Measurements from ENCODE around the gene MT1H.
"Not testable (repeated sequence)": the region's sequence is repeated elsewhere in the genome, so short reads cannot be mapped to it uniquely, and the experiment has no call there.

MT1H gene

DNA sequence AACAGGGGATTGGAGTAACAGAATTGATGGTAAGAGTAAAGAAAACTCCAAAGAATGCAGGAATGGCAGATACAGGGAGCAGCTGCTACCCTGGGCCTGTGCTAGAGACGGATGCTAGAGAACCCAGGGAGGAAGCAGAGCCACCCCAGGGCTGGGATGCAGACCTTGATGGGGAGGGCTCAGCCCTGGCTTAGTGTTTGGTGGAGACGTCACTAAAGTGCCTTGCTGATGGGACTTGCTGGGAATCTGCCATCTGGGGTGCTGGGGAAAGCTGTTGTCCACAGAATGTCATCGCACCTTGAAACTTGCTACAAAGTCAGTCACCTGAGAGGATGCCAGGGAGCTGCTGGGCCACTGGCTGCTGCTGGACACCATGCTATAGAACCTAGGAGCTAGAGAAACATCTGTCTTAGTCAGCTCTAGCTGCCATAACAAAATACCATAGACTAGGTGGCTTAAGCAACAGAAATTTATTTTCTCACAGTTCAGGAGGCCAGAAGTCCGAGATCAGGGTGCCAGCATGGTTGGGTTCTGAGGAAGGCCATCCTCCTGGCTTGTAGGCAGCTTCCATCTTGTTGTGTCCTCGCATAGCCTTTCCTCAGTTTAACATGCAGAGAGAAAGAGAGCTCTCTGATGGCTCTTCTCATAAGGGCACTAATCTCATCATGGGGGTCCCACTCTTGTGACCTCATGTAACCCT is 28.0 kb downstream of the MT1H start:
- Mint-ChIP-seq H3K9me3 (no peaks in the 10 kb centered on the region), H3K36me3 (no peaks in the 10 kb centered on the region), H3K4me1 (peaks cover 10% of the 10 kb centered on the region), H3K4me3 (no peak overlapping the region), H3K27me3 (peaks cover 27% of the 10 kb centered on the region), H3K27ac (no peak overlapping the region)
- DNase-seq: no peak
- CTCF ChIA-PET: interaction anchor here (0.6 to 1.6 kb wide), 2 partner anchors 121 to 184 kb away, joined by 3 to 10 read pairs; no protein-coding TSS in a partner anchor

DNA sequence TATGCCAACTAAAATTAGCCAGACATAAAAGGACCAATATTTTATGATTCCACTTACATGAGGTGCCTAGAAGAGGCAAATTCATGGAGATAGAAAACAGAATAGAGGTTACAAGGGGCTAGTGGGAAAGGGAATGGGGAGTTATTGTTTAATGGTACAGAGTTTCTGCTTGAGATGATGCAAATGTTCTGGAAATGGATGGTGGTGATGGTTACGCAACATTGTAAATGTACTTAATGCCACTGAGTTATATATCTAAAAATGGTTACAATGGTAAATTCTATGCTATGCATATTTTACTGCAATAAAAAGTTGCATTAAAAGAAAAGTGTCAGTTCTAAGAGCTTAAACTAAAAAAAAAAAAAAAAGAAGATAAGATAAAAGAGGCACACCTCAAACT is 30.6 kb downstream of the MT1H start:
- CTCF ChIA-PET: interaction anchor here (1.4 to 4.5 kb wide), 7 partner anchors 23 to 186 kb away, joined by 5 to 79 read pairs (median 15); no protein-coding TSS in a partner anchor
- Mint-ChIP-seq H3K27me3 (peaks cover 26% of the 10 kb centered on the region), H3K27ac (no peak overlapping the region)

DNA sequence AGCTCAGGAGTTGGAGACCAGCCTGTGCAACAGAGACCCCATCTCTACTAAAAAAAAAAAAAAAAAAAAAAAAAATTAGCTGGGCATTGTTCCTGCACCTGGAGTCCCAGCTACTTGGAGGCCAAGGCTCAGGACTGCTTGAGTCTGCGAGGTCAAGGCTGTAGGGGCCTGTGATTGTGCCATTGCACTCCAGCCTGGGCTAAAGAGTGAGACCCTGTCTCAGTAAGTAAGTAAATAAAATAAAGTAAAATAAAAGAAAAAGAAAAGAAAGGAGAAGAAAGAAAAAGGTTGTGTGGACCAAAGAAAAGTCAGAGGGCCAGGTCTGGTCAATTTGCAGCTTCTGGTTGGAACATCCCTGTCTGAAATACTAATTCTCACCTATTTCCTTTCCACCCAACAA is 31.0 kb downstream of the MT1H start:
- DNase-seq: no peak
- H3K9me3 Mint-ChIP-seq: no peaks in the 10 kb centered on the region
- no peaks in the 10 kb centered on the region for H3K36me3 Mint-ChIP-seq
- H3K4me1 Mint-ChIP-seq: peaks cover 10% of the 10 kb centered on the region
- H3K27ac Mint-ChIP-seq: no peak overlapping the region
- CTCF ChIA-PET: interaction anchor here (1.2 to 4.5 kb wide), 10 partner anchors 16 to 187 kb away, joined by 3 to 79 read pairs (median 14); no protein-coding TSS in a partner anchor
- H3K4me3 Mint-ChIP-seq: no peak overlapping the region
- H3K27me3 Mint-ChIP-seq: peaks cover 21% of the 10 kb centered on the region

More for the DNA sequence above, 30.6 kb downstream of the MT1H start:
- DNase-seq: no peak
- Mint-ChIP-seq H3K4me1 (peaks cover 10% of the 10 kb centered on the region), H3K9me3 (no peaks in the 10 kb centered on the region), H3K4me3 (no peak overlapping the region), H3K36me3 (no peaks in the 10 kb centered on the region)

DNA sequence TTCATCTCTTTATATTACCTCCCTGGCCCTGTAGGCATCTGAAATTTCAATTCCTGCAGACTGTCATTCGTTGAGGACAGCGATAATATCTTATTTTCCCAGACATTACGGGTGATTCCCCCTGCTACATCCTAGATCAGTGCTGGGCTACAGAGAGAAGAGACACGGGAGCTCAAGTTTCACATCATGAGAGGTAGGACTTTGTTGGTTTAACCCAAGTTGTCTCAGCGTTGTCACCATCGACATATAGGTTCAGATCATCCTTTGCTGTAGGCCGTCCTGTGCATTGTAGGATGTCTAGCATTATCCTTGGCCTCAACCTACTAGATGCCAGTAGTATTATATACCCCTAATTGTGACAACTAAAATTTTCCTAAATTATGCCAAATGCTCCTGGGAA is 31.9 kb downstream of the MT1H start:
- Mint-ChIP-seq H3K4me3 (no peak overlapping the region), H3K4me1 (peaks cover 10% of the 10 kb centered on the region), H3K27ac (no peak overlapping the region), H3K36me3 (no peaks in the 10 kb centered on the region), H3K9me3 (no peaks in the 10 kb centered on the region), H3K27me3 (peaks cover 16% of the 10 kb centered on the region)
- no peak for DNase-seq
- CTCF ChIA-PET: interaction anchor here (0.8 to 4.5 kb wide), 43 partner anchors 9 to 383 kb away, joined by 3 to 79 read pairs (median 5); partner anchors contain the start of genes BBS2, MT1H, MT1X and MT2A

DNA sequence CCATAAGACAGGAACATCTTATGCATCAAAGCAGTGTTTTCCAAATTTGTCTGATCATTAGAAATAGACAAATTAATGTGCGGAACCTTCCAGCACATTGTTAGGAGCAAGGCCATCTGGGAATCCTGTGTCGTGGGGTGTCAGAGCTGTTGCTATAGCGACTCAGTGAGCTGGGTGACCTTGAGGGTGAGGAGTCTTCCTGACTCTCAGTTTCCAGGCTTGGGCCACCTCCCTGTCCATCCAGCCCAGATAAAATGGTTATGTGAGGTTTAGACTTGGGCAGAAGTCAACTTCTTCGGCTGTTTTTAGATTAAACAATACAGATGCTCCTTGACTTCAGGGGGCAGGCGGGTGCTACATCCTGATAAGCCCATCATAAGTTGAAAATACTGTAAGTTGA is 33.2 kb downstream of the MT1H start:
- H3K27ac Mint-ChIP-seq: peak overlapping the region; percentile 42
- no peaks in the 10 kb centered on the region for H3K36me3 Mint-ChIP-seq
- H3K27me3 Mint-ChIP-seq: peaks cover 10% of the 10 kb centered on the region
- DNase-seq: no peak
- CTCF ChIA-PET: interaction anchor here (0.7 to 4.5 kb wide), 29 partner anchors 17 to 385 kb away, joined by 3 to 79 read pairs (median 6); partner anchors contain the start of gene MT1H
- H3K4me1 Mint-ChIP-seq: peaks cover 14% of the 10 kb centered on the region
- no peak overlapping the region for H3K4me3 Mint-ChIP-seq
- no peaks in the 10 kb centered on the region for H3K9me3 Mint-ChIP-seq

DNA sequence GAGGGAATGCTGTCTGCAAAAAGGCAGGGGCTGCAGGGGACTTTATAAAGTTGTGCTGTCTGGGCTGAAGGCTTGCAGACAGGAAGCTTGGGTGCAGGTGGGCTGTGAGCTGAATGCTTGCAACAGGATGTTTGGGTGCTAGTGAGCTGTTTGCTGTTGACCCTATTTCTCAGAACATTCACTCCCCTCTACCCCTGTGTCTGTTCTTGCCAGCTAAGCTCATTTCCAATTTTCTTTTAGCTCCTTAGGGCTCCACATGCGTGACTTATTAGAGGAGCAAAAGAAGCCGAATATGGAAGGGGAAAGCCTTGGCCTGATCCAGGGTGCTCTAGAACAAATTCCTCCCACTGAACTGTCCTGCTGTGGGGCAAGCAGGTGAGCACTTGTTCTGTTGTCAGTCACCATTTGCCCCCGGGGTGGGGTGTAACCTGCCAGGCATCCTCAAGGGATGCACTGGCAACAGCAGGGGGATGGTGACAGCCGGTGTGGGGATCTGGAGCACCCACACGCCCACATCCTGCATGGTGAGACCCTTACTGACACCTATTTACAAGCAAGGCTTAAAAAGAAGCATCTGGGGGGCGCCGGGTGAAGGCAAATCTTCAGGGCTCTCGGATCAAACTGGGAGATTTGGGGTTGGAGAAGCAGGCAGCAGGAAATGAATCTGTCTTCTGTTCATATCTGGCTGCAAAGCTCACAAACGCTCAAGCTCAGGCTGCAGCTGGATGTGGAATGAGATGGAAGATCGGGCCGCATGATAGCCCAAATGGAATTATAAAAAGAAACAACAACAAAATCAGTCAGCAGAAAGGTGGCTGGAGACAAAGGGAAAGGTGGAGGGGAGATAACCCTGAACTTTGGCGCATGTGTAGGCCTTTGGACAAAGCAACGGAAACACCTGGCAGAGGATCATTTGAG is 39.2 kb downstream of the MT1H start:
- Mint-ChIP-seq H3K4me1 (peaks cover 33% of the 10 kb centered on the region), H3K9me3 (no peaks in the 10 kb centered on the region), H3K27me3 (peaks cover 4% of the 10 kb centered on the region), H3K36me3 (no peaks in the 10 kb centered on the region), H3K4me3 (peak overlapping the region; percentile 43), H3K27ac (peak overlapping the region; percentile 66)
- DNase-seq: peak; percentile 60
- CTCF ChIA-PET: interaction anchor here (0.7 to 1.3 kb wide), 6 partner anchors 20 to 132 kb away, joined by 3 to 6 read pairs (median 4); no protein-coding TSS in a partner anchor

DNA sequence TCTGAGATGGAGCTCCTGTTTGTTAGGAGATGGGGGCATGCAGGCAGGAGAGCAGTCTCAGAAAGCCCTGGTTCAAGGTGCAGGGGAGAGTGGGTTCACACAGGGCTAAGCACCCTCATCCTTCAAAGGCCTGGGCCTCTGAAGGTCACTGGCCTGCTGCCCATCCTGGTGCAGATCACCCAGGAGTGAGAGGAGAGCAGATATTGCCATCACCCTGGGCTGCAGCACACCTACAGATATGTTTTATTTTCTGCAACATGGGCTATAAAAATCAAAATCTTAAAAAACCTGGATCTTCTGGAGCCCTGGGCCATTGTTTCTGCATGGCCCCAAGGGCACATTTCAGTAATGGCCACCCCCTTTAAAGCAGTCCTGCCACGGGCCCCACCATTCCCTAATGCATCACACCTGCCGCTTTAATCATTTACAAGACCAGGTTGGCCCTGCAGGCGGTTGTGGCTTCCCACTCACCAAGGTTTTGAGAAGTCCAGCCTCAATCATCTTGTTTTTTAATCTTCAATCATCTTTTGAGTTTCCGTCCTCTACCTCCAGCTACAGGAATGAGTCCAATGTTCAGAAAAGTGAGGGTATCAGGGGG is 39.9 kb downstream of the MT1H start:
- H3K36me3 Mint-ChIP-seq: no peaks in the 10 kb centered on the region
- DNase-seq: no peak
- H3K27me3 Mint-ChIP-seq: peaks cover 4% of the 10 kb centered on the region
- no peaks in the 10 kb centered on the region for H3K9me3 Mint-ChIP-seq
- H3K27ac Mint-ChIP-seq: peak overlapping the region; percentile 66
- CTCF ChIA-PET: interaction anchor here (0.7 to 1.2 kb wide), 4 partner anchors 19 to 105 kb away, joined by 3 to 4 read pairs (median 4); no protein-coding TSS in a partner anchor
- peaks cover 33% of the 10 kb centered on the region for H3K4me1 Mint-ChIP-seq
- H3K4me3 Mint-ChIP-seq: peak overlapping the region; percentile 43

DNA sequence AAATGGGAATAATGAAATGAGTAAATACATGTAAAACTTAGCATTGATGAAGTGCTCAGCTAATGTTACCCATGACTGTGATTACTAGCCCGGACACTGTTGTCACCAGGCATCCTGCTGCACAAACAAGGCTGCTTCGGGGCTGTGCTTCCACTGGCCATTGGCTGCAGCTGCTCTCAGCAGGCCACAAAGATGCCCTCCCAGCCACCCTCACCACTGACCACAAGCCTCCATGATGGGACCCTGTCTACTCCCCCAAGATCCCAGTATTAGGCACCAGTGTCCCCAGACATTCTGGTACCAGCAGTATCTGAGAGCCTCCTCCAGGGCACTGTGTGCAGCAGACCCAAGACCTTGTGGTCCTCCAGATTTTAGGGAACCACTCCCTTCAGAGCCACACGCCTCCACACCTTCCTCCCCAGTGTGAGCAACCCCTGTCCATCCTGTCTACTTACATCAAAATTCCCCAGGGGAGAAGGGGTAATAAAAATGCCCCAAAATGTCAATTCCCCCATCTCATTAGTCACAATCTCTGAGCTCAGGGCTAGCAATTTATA is 40.6 kb downstream of the MT1H start:
- Mint-ChIP-seq H3K27ac (no peak overlapping the region), H3K4me3 (no peak overlapping the region), H3K9me3 (no peaks in the 10 kb centered on the region), H3K27me3 (peaks cover 4% of the 10 kb centered on the region), H3K36me3 (no peaks in the 10 kb centered on the region), H3K4me1 (peaks cover 33% of the 10 kb centered on the region)
- DNase-seq: no peak
- CTCF ChIA-PET: interaction anchor here (1.2 kb wide), 1 partner anchor 18 kb away, joined by 4 read pairs; no protein-coding TSS in a partner anchor

DNA sequence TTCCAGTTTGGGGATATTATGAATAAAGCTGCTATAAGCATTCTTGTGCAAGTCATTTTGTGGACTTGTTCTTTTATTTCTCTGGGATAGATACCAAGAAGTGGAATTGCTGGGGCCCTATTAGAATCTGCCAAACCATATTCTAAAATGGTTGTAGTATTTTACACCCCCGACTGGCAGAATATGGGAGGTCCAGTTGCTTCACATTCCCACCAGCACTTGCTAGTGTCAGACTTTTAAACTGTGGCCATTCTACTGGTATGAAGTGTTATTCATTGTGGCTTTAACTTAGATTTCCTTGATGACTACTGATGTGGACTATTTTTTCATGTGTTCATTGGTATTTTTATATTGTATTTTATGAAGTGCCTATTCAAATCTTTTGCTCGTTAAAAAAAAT is 42.2 kb downstream of the MT1H start:
- peaks cover 33% of the 10 kb centered on the region for H3K4me1 Mint-ChIP-seq
- no peaks in the 10 kb centered on the region for H3K36me3 Mint-ChIP-seq
- no peak overlapping the region for H3K4me3 Mint-ChIP-seq
- DNase-seq: no peak
- no peaks in the 10 kb centered on the region for H3K9me3 Mint-ChIP-seq
- H3K27me3 Mint-ChIP-seq: peaks cover 8% of the 10 kb centered on the region
- H3K27ac Mint-ChIP-seq: no peak overlapping the region
- CTCF ChIA-PET: no interaction called here

DNA sequence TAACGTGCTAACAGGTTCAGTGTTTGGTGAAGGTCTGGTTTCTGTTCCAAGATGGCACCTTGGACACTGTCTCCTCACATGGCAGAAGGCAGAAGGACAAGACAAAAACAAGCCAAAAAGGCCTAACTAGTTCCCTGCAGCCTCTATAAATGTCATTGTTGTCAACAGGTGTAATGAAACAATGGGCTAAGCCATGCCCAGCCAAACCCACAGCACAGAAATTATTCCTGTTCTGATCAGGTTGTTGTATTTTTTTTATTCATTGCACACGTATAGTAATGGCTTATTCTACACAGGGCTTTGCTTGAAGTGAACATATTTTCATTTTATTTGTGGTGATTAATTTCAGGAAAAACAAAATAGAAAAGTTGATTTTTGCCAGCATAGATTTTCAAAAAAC is 44.2 kb downstream of the MT1H start:
- no peaks in the 10 kb centered on the region for H3K9me3 Mint-ChIP-seq
- peaks cover 8% of the 10 kb centered on the region for H3K27me3 Mint-ChIP-seq
- H3K4me3 Mint-ChIP-seq: no peak overlapping the region
- DNase-seq: no peak
- H3K4me1 Mint-ChIP-seq: peaks cover 19% of the 10 kb centered on the region
- CTCF ChIA-PET: no interaction called here
- no peak overlapping the region for H3K27ac Mint-ChIP-seq
- no peaks in the 10 kb centered on the region for H3K36me3 Mint-ChIP-seq

DNA sequence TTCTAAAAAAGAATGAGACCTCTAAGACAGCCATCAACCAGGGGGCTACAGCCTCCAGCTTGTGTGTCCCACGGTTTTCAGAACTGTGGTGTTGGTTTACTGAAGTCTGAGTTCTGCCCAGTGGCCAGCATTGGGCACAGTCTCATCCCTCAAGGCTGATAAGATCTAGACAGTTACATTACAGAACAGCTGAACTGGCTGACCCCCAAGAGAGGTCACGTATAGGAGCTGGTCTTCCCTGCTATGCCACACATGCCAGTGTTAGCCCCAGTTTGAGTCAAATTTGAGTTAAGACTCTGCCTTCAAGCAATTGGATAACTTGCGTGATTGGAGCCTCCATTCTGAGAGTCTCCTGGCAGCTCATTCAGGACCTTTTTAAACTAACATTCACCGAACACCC is 45.5 kb downstream of the MT1H start:
- Mint-ChIP-seq H3K4me1 (peaks cover 6% of the 10 kb centered on the region), H3K9me3 (no peaks in the 10 kb centered on the region), H3K4me3 (no peak overlapping the region), H3K27ac (no peak overlapping the region), H3K36me3 (no peaks in the 10 kb centered on the region), H3K27me3 (peaks cover 8% of the 10 kb centered on the region)
- DNase-seq: no peak
- CTCF ChIA-PET: interaction anchor here (1.1 to 1.5 kb wide), 3 partner anchors 13 to 139 kb away, joined by 3 to 4 read pairs (median 3); no protein-coding TSS in a partner anchor

DNA sequence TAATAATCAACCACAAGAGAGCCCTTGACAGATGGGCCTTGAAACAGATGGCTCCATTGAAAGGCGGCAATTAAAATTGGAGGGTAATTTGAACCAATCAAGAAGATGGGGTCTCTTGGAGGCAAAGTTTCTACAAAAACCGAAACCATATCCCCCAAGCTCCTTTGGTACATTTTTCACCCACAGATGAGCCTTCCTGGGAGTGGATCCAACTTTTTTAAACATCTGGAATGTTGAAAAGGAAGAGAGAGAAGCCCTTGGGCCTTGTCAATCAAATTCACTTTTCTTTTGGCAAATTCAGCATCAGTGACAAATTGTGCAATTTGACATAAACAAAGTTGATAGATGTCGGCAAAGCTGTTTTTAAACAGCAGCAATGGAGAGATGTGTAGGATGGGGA is 47.1 kb downstream of the MT1H start:
- H3K36me3 Mint-ChIP-seq: no peaks in the 10 kb centered on the region
- no peak overlapping the region for H3K4me3 Mint-ChIP-seq
- no peak overlapping the region for H3K27ac Mint-ChIP-seq
- H3K27me3 Mint-ChIP-seq: peaks cover 12% of the 10 kb centered on the region
- no peak for DNase-seq
- H3K4me1 Mint-ChIP-seq: no peaks in the 10 kb centered on the region
- H3K9me3 Mint-ChIP-seq: no peaks in the 10 kb centered on the region
- CTCF ChIA-PET: interaction anchor here (0.6 to 1.1 kb wide), 3 partner anchors 15 to 1446 kb away, joined by 3 to 5 read pairs (median 3); no protein-coding TSS in a partner anchor

DNA sequence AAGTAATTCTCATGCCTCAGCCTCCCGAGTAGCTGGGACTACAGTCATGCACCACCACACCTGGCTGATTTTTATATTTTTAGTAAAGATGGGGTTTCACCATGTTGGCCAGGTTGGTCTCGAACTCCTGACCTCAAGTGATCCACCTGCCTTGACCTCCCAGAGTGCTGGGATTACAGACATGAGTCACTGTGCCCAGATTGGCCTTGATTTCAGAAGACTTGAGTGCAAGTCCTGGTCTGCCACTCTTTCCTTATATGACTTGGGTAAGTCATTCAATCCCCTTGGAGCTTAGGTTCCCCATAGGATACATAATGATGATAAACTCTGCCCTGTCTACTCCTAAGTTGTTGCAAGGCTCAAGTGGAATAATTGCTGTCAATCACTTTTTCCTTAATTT is 47.9 kb downstream of the MT1H start:
- H3K4me3 Mint-ChIP-seq, DNase-seq, H3K36me3 Mint-ChIP-seq, H3K9me3 Mint-ChIP-seq, H3K27ac Mint-ChIP-seq, H3K4me1 Mint-ChIP-seq: not testable (repeated sequence)
- peaks cover 17% of the 10 kb centered on the region for H3K27me3 Mint-ChIP-seq
- CTCF ChIA-PET: interaction anchor here (0.7 to 1.1 kb wide), 2 partner anchors 42 to 189 kb away, joined by 3 to 5 read pairs; no protein-coding TSS in a partner anchor

Measured in activated naive CD4-positive, alpha-beta T cell treated with anti-CD3 and anti-CD28 coated beads, Interleukin-2, amount 10 ng/mL, durations not matched to agents 7 days and 5 days (primary cell).